GM12878 (cell line): ENCODE measurements around the gene COL25A1.

Source experiments
- EGR1 ChIP-seq, 2 experiments: IDR thresholded peaks; 1 replicate in 1 of 2; 2 replicates in 1 of 2; pipeline ENCODE4 v1.6.1; 2011 to 2012; ENCODE audit warnings: low read depth in 2 of 2, low read length in 2 of 2, borderline replicate concordance in 1 of 2, mild to moderate bottlenecking in 1 of 2, moderate library complexity in 1 of 2
- EP300 ChIP-seq, 2 experiments: fragments of 150-350 bp in 1 of 2; IDR thresholded peaks; 2 replicates each; pipeline ENCODE4 v1.6.1; 2011 to 2012; ENCODE audit warnings: low read depth in 2 of 2, low read length in 2 of 2, borderline replicate concordance in 1 of 2, improper control_type of control experiment in 1 of 2, inconsistent platforms in 1 of 2; ENCODE audit not compliant: control insufficient read depth in 1 of 2
- EZH2 ChIP-seq: IDR thresholded peaks from 2 replicates; pipeline ENCODE4 v1.6.1; 2012; ENCODE audit warnings: low read depth, mild to moderate bottlenecking, control low read depth, inconsistent platforms, low read length, borderline replicate concordance; ENCODE audit not compliant: control insufficient read depth
- FOXM1 ChIP-seq: IDR thresholded peaks from 2 replicates; pipeline ENCODE4 v1.6.1; 2012; ENCODE audit warnings: low read depth, mild to moderate bottlenecking, inconsistent platforms, low read length, moderate library complexity
- POLR2AphosphoS5 ChIP-seq: IDR thresholded peaks from 2 replicates; pipeline ENCODE4 v1.6.1; 2011; ENCODE audit warnings: mild to moderate bottlenecking, low read length, inconsistent platforms
- RAD51 ChIP-seq: fragments of 450-650 bp; IDR thresholded peaks from 2 replicates; pipeline ENCODE4 v1.6.1; 2016; ENCODE audit warnings: moderate library complexity, mild to moderate bottlenecking, inconsistent platforms
- SP1 ChIP-seq: IDR thresholded peaks from one replicate; pipeline ENCODE4 v1.6.1; 2011; ENCODE audit warnings: low read depth, low read length
- TF ChIP-seq, protein P1 (sequence below): IDR thresholded peaks from 2 replicates; pipeline ENCODE4 v1.6.1; 2012; ENCODE audit warnings: low read depth, low read length, improper control_type of control experiment
- TF ChIP-seq, protein P2 (sequence below), 3 experiments: IDR thresholded peaks in 2 of 3; conservative IDR thresholded peaks in 1 of 3; 2 replicates each; pipeline ENCODE4 v1.5.1; 2011; ENCODE audit warnings: low read depth in 3 of 3, low read length in 3 of 3, mild to moderate bottlenecking in 3 of 3, control low read depth in 2 of 3, moderate library complexity in 2 of 3, inconsistent platforms in 1 of 3, mixed read lengths in 1 of 3; ENCODE audit not compliant: control insufficient read depth in 2 of 3, insufficient read depth in 1 of 3; ENCODE audit errors: extremely low read depth in 1 of 3

DNA sequence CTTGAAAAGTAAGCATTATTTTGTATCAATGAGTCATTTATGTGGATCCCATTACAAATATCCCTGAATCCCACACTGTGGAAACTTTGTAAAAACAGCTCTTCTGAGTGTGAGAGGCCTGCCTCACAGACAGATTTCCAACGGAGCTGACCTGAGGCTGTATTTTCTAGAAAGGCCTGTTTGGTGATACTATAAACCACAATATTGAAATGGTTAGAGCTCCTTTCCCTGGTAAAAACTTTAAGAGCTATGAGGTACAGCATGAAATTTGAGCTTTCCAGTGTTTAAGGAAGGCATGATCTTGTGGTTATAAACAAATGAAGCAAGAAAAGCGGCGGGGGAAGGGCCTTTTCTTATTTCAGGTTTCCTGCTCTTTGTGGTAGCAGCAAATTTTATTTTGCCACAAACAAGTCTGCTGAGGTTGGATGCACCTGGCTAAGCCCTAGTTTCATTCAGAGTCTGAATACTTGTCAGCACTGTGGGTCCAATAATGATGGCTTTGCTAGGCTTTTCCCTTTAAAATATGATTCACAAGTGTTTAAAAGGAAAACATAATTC is 452.8 kb downstream of the COL25A1 start:
- no peak for TF ChIP-seq EZH2
- TF ChIP-seq EGR1 (IDR thresholded peaks at IDR 0.05; ENCODE audit: borderline replicate concordance in 1 of 2, low read depth in 2 of 2, low read length in 2 of 2): no peak
- no peak for TF ChIP-seq RAD51
- TF ChIP-seq, protein P1, sequence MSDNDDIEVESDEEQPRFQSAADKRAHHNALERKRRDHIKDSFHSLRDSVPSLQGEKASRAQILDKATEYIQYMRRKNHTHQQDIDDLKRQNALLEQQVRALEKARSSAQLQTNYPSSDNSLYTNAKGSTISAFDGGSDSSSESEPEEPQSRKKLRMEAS: no peak
- TF ChIP-seq, protein P2, sequence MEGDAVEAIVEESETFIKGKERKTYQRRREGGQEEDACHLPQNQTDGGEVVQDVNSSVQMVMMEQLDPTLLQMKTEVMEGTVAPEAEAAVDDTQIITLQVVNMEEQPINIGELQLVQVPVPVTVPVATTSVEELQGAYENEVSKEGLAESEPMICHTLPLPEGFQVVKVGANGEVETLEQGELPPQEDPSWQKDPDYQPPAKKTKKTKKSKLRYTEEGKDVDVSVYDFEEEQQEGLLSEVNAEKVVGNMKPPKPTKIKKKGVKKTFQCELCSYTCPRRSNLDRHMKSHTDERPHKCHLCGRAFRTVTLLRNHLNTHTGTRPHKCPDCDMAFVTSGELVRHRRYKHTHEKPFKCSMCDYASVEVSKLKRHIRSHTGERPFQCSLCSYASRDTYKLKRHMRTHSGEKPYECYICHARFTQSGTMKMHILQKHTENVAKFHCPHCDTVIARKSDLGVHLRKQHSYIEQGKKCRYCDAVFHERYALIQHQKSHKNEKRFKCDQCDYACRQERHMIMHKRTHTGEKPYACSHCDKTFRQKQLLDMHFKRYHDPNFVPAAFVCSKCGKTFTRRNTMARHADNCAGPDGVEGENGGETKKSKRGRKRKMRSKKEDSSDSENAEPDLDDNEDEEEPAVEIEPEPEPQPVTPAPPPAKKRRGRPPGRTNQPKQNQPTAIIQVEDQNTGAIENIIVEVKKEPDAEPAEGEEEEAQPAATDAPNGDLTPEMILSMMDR (IDR thresholded peaks at IDR 0.05 in 2 of 3, conservative IDR thresholded peaks at IDR 0.05 in 1 of 3; ENCODE audit: control insufficient read depth in 2 of 3, extremely low read depth in 1 of 3, insufficient read depth in 1 of 3, low read depth in 3 of 3, low read length in 3 of 3): no peak
- TF ChIP-seq POLR2AphosphoS5: no peak
- TF ChIP-seq FOXM1: no peak
- TF ChIP-seq SP1: no peak
- no peak for TF ChIP-seq EP300 (IDR thresholded peaks at IDR 0.05; ENCODE audit: borderline replicate concordance in 1 of 2, control insufficient read depth in 1 of 2, low read depth in 2 of 2, low read length in 2 of 2)
